HS-5 (cell line): ENCODE data around the gene PDLIM4.

ENCODE experiments used
- DNase-seq: peaks from one replicate; pipeline ENCODE4 v3.0.0-alpha.2; 2012; ENCODE audit warnings: low read depth

Gene PDLIM4

GRCh38 chr5:132253452-132254320 is 3.8 kb upstream of the PDLIM4 start:
- DNase-seq = no peak

GRCh38 chr5:132254321-132254977 is 3.0 kb upstream of the PDLIM4 start:
- DNase-seq = no peak

GRCh38 chr5:132256086-132256782 is 1.3 kb upstream of the PDLIM4 start:
- no peak for DNase-seq

GRCh38 chr5:132256783-132257130 is 739 bp upstream of the PDLIM4 start:
- no peak for DNase-seq

- peak; percentile 39 for DNase-seq
Measured at GRCh38 chr5:132258102-132259068, 889 bp downstream of the PDLIM4 start.

GRCh38 chr5:132259069-132259851 is 1.8 kb downstream of the PDLIM4 start:
- no peak for DNase-seq

- no peak for DNase-seq
Measured at GRCh38 chr5:132260051-132260450, 2.6 kb downstream of the PDLIM4 start.

GRCh38 chr5:132260714-132261551 is 3.4 kb downstream of the PDLIM4 start:
- DNase-seq = no peak

GRCh38 chr5:132261881-132262845 is 4.7 kb downstream of the PDLIM4 start:
- DNase-seq = no peak

- no peak for DNase-seq
Measured at GRCh38 chr5:132262882-132263547, 5.5 kb downstream of the PDLIM4 start.

GRCh38 chr5:132263548-132264261 is 6.2 kb downstream of the PDLIM4 start:
- peak; percentile 88 for DNase-seq

- DNase-seq = no peak
Measured at GRCh38 chr5:132264546-132265335, 7.2 kb downstream of the PDLIM4 start.

GRCh38 chr5:132265336-132266030 is 8.0 kb downstream of the PDLIM4 start:
- peak; percentile 94 for DNase-seq

GRCh38 chr5:132266031-132266835 is 8.7 kb downstream of the PDLIM4 start:
- no peak for DNase-seq

- DNase-seq = no peak
Measured at GRCh38 chr5:132266836-132267160, 9.3 kb downstream of the PDLIM4 start.
